ENCODE data around the gene LYZL6.
"Not testable (repeated sequence)": the region's sequence is repeated elsewhere in the genome, so short reads cannot be mapped to it uniquely, and the experiment has no call there.

LYZL6 gene

DNA sequence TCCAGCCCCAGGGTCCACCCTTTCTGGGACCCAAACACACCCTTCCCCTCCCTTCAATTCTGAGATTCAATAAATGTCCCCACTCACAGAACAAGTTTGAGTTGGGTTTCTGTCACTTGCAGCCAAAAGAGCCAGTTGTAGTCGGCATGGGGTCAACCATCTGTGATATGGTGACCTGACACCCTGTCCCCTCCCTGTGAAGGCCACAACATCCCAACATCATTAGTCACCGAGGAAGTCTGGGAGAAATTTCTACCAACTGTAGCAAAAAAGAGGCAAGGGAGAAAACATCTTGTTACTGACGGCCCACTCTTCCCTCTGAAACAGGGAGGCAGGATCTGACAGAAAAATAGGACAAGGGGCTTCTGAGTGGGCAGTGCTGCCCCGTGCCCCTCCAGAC, 638 bp upstream of the LYZL6 start:
- no peak for DNase-seq

DNA sequence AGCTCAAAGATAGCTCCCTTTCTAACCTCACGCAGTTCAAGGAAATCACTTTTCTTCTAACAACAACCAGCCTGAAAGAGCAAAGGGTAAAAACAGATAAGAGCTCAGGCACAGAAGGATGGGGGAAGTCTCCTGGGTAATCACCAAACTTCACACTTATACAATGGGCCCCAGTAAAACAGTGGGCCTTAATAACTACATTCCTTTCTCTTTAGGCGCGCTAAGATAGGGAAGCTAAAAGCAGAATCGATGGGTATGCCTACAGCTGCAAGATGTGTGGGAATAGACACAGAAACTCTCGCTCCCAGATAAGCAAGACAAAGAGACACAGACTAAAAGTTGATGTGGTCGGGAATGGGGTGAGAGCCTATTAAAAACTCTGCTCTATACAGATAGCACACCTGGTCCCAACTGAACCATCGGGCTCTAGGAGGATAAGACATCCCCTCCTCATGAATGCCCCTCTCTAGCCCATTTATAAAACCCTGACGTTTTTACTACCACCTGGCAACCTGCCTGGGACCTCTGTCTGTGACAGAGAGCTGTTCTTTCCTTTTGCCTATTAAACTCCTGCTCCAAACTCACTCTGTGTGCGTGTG, 826 bp downstream of the LYZL6 start:
- no peak for DNase-seq

DNA sequence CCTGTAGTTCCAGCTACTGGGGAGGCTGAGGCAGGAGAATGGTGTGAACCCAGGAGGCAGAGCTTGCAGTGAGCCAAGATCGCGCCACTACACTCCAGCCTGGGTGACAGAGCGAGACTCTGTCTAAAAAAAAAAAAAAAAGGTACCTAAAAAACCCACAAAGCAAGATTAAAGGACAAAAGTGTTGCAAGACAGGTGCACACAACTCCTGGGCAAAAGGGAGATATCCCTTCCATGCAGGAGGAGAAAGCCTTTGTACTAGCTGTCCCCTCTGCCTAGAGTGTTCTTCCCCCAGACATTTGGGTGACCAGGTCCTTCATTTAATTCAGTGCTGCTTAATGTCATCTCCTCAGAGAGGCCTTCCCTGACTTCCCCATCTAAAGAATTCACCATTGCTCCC, 5.0 kb downstream of the LYZL6 start:
- not testable (repeated sequence) for DNase-seq

DNA sequence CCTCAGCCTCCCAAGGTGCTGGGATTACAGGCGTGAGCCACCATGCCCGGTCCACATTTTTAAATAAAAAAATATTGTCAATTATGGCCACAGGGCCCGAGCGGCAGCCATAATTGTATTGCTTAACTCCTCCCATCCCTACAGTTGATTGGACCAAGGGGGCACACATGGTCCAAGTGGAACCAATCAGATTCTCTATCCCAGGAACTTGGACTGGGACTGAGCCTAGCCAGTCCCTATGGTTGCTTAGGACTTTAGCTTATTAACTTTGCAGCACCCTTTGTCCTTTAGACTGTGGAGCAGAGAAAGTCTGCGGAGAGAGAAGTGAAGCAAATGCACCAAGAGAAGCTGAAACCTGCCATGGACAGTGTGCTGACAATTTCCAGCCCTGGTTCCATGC, 7.5 kb downstream of the LYZL6 start:
- DNase-seq = no peak

DNA sequence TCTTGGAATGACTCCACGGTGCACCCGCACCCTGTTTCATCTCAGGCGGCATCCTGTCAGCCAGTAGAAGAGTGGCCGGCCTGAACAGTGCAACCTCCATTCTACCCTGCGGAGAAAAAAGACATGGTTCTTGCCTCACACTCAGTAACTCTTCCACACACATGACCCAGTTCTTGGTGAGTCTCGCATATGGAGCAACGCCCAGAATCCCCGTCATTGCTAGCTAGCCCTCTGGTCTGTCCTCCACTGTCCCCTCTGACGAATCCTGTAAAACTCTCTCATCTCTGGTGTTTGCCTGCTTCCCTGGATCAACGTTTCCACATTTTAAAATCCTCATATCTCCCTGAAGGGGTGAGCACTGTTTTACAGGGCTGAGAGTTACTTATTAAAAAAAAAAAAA, 8.8 kb downstream of the LYZL6 start:
- DNase-seq = no peak

DNA sequence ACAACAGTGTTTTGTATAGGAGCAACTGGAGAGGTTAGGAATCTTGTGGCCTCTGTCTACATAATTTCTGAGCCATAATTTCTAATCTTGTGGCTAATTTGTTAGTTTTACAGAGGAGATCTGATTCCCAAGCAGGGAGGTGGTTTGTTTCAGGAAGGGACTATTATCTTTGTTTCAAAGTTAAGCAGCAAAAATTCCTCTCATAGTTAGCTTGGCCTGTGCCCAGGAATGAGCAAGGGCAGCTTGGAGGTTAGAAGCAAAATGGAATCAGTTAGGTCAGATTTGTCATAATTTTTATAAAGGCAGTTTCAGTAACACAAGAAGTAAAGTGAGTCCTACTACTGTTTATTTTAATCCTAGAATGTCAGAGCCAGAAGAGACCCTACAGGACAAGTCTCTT, 10.9 kb downstream of the LYZL6 start:
- no peak for DNase-seq

DNA sequence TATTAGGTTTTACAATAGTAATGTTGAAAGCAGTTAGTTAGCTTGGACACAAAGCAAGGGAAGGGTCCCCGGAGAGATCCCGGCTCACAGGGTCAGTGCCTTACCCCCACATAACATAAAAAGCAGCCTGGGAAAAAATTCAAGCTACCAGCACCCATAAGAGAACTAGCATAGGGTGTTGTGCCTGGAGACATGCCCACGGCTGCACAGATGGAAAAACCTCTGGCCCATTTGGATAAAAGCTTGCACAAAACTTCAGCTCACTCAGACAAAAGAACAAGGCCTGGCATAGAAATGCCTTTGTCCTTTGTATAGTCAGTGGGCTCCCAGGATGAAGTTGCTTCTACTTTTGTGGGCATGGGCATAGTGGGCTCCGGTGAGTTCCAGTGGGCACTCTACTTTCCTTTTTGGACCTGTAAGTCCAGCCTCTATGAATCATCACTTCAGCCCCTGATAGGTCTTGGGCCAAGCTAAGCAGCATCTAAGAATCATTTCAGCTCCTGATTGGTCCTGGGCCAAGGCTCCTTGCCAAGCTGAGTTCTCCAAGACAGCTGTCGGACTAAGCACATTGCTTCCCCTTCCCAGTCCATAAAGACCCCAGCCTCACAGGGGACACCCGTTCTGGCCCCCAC, 11.6 kb downstream of the LYZL6 start:
- no peak for DNase-seq

DNA sequence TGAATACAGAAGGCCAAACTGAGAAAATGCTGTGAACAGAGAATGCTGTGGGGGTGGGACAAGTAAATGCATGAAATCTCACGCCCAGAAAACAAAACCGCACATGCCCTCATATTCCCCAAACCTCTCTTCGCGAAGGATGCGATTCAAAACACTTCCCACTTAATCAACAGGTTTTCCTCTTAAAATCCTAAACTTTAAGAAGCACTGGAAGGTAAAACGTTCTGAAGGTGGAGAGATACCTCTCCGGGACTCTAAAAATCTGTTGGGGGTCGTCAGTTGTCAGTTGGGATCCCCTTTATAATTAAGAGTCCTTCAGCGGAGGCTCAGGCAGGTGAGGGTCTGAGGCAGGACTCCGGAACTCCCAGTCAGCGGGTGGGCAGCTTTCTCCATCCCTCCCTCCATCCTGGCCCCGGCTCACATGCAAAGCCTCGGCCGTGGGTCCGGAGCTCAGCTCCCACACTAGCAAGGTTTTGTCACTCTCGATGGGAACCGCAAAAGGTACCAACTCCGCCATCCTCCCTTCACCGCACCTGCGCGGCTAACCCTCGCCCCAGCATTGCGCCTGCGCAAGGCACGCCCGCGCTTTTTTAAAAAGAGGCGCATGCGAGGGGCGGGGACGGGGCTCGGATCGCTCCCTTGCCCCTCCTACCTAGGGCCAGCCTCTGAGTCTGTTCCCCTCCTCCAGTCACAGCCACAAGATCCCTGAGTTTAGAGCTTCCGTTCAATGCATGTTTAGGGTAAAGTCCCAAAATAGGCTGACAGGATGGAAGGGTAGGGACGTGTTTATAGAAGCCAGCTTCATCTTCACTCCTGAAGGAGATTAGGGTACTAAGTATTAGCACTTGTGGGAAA, 13.1 kb downstream of the LYZL6 start, which contains the start of gene RDM1:
Gene RDM1 (minus strand): TSS at position 563 of the 855 bp plus-strand sequence. CDS start 46 bp downstream, at position 517.
- DNase-seq = peak; percentile 81

DNA sequence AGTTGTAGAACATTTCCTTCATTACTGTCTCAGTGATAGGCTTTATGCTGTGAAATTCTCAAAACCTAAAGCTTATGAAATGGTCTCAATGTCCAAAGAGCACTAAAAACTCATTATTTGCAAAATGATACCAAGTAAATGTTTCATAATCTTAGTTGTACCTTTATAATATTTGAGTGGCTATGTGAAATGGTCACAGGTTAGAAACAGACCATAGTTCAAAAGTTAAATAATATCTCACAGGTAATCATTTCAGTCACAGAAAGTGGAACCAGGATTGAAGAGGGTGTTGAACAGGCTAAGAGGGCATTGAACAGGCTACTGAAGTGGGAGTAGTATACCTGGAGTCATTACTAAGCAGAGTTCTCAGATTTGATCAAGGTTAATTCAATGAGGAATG, 15.8 kb downstream of the LYZL6 start:
- no peak for DNase-seq

DNA sequence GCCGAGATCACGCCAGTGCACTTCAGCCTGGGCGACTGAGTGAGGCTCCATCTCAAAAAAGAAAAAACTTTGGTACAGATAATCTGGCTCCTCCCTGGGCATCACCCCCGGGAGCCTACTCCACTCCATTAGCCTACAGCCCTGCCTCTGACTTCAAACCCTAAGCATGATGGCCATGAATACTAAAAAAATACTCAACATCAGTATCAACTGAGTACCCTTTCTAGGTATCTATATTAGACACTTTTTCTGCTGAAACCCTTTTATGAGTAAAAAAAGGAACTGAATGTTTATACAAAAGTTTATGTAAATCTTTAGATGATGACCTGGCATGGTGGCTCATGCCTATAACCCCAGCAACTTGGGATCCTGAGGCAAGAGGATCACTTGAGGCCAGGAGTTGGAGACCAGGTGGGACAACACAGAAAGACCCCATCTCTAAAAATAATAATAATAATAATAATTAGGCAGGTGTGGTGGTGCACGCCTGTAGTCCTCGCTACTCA, 19.9 kb downstream of the LYZL6 start:
- no peak for DNase-seq

DNA sequence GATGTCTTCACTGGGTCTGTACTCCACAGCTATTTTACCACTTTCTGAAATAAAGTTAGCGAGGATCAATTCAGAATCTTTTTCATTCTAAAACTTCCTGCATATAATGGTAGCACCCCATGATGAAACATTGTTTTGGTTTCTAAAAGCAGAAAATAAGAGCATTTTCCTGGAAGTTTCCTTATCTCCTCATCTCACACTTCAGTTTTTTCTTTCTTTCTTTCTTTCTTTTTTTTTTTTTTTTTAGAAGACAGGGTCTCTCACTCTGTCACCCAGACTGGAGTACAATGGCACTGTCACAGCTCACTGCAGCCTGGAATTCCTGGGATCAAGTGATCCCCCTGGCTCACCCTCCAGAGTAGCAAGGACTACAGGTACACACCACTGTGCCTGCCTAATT, 23.3 kb downstream of the LYZL6 start:
- DNase-seq = no peak

DNA sequence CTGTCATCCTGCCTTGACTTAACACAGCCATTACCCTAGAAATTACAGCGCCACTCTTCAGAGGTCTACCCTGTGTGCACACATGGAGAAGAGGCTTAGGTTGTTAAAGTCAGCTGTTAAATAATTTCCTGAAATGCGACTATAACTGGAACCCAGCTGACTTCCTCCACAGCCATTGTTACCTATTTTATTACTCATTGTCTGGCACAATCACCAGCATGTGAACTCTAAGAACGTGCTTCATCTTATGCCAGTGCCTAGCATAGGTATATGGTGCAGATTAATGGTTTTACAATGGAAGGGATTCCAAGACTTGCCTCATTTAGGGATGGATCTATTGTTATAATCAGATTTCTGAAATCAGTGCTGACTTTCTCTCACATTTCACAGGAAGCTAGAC, 24.8 kb downstream of the LYZL6 start:
- no peak for DNase-seq

DNA sequence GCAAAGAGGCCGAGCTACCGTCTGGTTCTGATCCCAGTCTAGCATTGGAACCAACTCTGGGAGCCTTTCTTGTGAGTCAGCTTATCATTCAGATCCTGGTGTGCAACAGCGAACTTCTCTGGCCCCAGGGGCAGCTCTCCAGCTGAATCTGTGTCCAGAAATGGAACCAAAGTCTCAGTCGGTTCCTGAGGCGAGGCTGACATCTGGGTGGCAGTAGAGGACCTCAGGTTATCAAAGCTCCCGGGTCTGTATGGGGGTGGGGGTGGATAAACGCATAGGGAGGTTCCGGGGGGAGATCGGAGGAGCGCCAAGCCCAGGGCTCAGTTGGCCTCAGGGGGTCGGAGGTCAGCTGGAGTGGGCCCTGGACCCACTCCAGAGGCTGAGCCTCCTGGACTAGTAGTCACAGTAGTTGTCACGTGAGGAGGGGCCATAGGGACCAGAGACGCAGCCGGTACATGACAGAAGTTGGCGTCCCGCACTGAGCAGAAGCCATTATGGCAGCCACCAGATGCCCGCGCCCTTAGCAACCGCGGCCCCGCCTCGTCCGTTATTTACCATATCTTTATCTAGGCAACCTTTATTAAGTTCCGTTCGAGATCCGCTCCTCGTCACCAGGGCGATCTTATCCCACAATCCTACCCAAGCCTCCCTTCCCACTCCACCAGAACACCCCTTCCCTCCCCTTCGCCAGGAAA, 25.8 kb downstream of the LYZL6 start:
- DNase-seq = no peak

DNA sequence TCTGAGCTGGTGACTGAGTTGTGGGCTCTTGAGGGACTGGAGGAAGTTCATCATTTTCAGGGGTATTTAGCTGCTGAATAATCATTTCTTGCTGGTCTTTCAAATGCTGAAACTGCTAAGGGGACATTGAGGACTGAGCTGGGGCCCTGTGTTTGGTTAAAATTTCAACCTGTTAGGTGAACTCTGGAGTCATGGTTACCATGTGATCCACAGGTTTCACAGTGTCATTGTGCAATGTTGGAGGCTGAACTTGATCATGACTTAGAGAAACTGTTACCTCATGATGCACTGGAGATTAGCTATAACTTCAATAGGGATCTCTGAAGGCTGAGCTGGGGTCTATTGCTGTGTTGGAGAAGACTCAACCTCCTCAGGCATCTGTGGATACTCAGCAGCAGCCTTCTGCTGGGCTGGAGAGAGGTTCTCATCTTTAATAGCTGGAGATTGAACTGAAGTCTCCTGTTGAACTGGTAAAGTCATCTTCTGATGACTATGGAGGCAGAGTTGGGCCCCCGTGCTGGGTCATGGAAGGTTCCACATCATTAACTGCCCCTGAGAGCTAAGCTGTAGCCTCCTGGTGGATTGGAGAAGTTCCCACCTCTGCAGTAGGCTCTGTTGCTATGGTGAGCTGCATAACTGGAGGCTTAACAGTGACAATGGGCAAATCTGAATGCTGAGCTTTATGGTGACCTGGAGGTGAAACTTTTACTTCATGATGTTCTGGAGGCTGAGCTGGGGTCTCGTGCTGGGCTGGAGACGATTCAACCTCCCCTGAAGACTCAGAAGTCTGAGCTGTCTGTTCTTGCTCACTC, 28.2 kb downstream of the LYZL6 start:
- no peak for DNase-seq

DNA sequence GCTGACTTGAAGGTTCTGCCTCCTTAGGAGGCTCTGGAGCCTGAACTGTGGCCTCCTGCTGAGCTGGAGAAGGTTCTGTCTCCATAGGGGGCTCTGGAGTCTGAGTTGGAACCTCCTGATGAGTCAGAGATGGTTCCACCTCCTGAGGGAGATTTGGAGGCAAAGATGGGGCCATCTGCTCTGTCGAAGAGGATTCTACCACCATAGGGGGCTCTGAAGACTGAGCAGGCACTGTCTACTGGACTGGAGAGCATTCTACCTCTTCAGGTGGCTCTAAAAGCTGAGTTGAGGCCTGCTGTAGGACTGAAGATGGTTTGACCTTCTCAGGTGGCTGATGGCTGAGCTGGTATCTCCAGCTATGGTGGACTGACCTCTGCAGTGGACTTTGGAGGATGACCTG, 29.2 kb downstream of the LYZL6 start:
- no peak for DNase-seq

DNA sequence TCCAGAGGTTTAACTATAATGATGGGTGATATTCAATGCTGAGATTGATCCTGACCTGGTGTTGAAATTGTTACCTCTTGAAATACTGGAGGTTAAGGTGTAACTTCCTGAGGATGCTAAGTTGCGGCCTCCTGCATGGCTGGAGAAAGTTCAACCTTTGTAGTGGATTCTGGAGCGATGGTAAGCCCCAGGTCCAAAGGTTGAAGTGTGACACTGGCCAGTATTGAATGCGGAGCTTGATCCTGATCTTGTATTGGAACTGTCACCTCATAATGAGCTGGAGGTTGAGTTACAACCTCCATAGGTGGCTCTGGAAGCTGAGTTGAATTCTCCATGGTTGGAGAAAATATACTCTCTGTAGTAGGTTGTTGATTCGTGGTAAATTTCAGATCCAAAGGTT, 29.9 kb downstream of the LYZL6 start:
- no peak for DNase-seq

DNA sequence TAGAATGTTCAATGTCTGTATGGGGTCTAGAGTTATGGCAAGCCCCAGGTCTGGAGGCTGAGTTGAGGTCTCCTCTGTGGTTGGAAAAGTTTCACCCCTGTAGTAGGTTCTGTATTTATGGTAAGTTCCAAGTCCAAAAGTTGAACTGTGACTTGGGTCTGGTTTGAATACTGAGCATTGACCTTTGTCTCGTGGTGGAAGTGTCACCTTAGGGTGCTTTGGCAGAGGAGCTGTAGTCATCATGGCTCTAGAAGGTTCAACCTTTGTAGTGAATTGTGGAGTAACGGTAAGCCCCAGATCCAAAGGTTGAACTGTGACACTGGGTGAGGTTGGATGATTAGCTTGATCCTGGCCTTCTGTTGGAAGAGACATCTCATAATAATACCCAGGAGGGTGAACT, 30.6 kb downstream of the LYZL6 start:
- no peak for DNase-seq

DNA sequence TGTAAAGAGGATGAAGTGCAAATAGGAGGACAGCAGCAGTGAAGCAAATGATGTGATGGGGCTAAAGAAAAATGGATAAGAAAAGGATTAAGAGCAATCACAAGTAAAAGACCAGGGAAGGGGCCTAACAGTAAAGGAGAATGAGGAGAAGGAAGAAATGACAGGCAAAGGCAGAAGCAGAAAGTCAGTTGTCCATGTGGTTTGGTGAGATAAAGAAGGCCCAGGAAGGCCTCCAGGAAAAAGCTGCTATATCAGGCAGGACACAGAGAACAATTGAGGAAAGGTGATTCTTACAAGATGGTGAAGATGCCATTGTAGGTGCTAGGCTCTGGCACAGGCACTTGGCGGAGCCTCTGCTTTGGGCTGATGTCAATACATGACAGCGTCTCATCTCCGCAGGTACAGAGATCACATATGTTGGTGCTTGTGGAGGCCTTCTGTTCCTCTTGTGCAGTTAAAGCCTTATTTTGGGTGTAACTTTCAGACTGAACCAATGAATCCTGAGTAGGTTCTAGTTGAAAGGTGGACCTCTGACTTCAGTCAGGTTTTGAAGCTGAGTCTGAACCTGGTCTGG, 31.1 kb downstream of the LYZL6 start:
- DNase-seq = no peak

DNA sequence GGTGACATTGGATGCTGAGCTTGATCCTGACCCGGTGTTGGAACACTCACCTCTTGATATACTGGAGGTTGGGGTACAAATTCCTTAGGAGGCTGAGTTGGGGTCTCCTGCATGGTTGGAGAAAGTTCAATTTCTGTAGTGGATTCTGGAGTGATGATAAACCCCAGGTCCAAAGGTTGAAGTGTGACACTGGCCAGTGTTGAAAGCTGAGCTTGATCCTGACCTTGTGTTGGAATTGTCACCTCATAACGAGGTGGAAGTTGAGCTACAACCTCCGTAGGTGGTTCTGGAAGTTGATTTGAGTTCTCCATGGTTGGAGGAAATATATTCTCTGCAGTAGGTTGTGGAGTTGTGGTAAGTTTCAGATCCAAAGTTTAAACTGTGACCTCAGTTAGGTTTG, 34.1 kb downstream of the LYZL6 start:
- no peak for DNase-seq

DNA sequence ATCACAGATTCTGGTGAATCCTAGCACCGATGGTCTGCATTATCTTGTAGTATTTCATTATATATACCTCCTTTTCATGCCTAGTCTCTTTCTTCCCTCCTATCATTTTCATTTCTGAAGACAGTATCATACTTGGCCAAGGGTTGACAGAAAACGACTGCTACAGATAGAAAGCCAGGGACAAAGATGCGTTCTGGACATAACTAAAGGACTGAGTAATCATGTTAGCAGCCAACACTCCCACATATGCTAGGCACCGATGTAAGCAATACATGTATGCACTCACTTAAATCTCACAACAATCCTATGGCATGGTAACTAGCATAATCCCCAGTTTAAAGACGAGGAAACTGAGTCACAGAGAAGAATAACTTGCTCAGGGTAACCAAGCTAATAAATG, 35.8 kb downstream of the LYZL6 start:
- DNase-seq = no peak

DNA sequence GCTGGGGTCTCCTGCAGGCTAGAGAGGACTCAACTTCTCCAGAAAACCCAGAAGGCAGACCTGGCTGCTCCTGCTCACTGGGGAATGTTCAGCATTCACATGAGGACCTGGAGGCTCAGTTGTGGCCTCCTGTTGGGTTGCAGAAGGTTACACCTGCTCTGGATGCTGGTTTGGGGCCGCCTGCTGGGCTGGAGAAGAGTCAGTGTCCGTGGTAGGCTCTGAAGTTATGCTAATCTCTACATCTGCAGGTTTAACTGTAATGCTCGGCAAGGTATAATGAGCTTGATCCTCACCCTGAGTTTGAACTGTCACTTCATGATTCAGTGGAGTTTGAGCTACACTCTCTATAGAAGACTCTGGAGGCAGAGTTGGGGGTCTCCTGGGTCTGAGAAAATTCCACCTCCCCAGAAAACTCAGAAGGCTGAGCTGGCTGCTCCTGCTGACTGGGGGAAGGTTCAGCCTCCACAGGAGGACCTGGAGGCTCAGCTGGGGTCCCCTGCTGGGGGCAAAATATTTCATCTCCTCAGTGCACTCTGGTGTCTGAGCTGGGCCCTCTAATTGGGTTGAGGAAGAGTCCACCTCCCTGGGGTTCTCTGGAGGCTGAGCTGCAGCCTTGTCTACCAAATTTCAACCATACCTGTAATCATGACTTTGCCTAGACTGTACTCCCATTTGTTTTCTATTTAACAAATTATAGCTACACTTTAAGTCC, 36.4 kb downstream of the LYZL6 start:
- DNase-seq = no peak

Measured in activated CD4-positive, CD25-positive, alpha-beta regulatory T cell treated with anti-CD3 and anti-CD28 coated beads, Interleukin-2, amount 50 U/mL, for 72 hours (primary cell).